HEK293T (cell line): ENCODE results near the gene GIMAP6.

ENCODE experiments used
- ARNT ChIP-seq: fragments of 450-650 bp; IDR thresholded peaks from 2 replicates; pipeline ENCODE4 v1.6.1; 2017; ENCODE audit warnings: mild to moderate bottlenecking
- BHLHE40 ChIP-seq: fragments of 450-650 bp; IDR thresholded peaks from 2 replicates; pipeline ENCODE4 v1.6.1; 2016; ENCODE audit warnings: mild to moderate bottlenecking, moderate library complexity, borderline replicate concordance
- CTBP1 ChIP-seq: fragments of 450-650 bp; IDR thresholded peaks from 2 replicates; pipeline ENCODE4 v1.6.1; 2016; ENCODE audit warnings: borderline replicate concordance
- FOXA1 ChIP-seq: fragments of 450-650 bp; IDR thresholded peaks from 2 replicates; pipeline ENCODE4 v1.6.1; 2016; ENCODE audit warnings: mild to moderate bottlenecking
- FOXK2 ChIP-seq: fragments of 450-650 bp; IDR thresholded peaks from 2 replicates; pipeline ENCODE4 v1.6.1; 2016; ENCODE audit warnings: mild to moderate bottlenecking
- FOXM1 ChIP-seq: fragments of 450-650 bp; IDR thresholded peaks from 2 replicates; pipeline ENCODE4 v1.6.1; 2017; ENCODE audit warnings: mild to moderate bottlenecking, borderline replicate concordance
- HDGF ChIP-seq: fragments of 450-650 bp; IDR thresholded peaks from 2 replicates; pipeline ENCODE4 v1.6.1; 2017; ENCODE audit warnings: antibody characterized with exemption, borderline replicate concordance
- L3MBTL2 ChIP-seq: fragments of 450-650 bp; conservative IDR thresholded peaks from 2 replicates; pipeline ENCODE4 v1.6.1; 2016; ENCODE audit warnings: mild to moderate bottlenecking
- SP1 ChIP-seq: fragments of 450-650 bp; IDR thresholded peaks from 2 replicates; pipeline ENCODE4 v1.6.1; 2017
- SUZ12 ChIP-seq: fragments of 450-650 bp; IDR thresholded peaks from 2 replicates; pipeline ENCODE4 v1.6.1; 2016; ENCODE audit warnings: mild to moderate bottlenecking
- TARDBP ChIP-seq: fragments of 450-650 bp; IDR thresholded peaks from 2 replicates; pipeline ENCODE4 v1.6.1; 2016

- TF ChIP-seq FOXM1: no peak
- TF ChIP-seq SP1: no peak
- no peak for TF ChIP-seq FOXA1
- no peak for TF ChIP-seq BHLHE40
- TF ChIP-seq SUZ12: no peak
- no peak for TF ChIP-seq FOXK2
- no peak for TF ChIP-seq ARNT
- TF ChIP-seq TARDBP: no peak
- no peak for TF ChIP-seq L3MBTL2
- no peak for TF ChIP-seq CTBP1
- TF ChIP-seq HDGF: no peak
These were observed 47.0 kb downstream of the GIMAP6 start for GRCh38 chr7:150585199-150585598.
